Activated gamma-delta T cell treated with anti-CD3 and anti-CD28 coated beads, Interleukin-2, amount 50 U/mL, for 16 hours (primary cell): ENCODE results near the gene SDHC.

Experiments used
- DNase-seq: peaks from one replicate; pipeline ENCODE4 v3.0.0-alpha.2; 2020; ENCODE audit warnings: low read depth

SDHC gene, protein sequence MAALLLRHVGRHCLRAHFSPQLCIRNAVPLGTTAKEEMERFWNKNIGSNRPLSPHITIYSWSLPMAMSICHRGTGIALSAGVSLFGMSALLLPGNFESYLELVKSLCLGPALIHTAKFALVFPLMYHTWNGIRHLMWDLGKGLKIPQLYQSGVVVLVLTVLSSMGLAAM

DNA sequence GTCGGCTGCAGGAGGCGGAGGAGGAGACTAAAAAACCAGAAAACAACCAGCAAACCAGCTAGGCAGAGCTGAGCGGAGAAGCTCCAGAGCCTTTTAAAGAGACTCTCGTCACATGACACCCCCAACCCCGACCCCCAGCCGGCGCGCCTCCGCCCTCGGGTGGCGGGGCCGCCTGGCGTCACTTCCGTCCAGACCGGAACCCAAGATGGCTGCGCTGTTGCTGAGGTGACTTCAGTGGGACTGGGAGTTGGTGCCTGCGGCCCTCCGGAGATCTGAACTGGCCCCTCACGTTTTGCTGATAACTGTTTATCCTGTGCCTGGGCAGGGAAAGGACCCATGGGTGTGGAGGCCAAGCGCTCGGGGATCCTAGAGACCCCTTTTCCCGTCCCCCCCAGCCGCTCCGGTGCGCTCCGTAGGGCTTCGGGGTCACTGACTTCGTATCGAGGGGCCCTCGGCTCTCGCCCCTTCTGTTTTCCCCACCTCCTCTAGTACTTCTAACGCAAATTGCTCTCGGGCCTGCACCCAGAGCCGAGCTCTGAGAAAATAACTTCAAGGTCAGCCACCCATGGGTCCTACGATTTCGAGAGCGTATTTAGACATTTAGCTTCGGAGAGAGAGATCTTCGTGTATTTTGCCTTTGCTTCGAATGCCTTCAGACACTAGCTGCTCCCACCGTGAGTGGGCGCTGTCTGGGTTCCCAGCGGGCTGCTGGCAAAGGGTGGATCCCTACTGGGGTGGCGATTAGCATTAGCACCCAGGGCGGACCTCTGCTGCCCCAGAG lies at the start of gene SDHC:
Gene SDHC (plus strand): TSS at position 181 of the 781 bp plus-strand sequence. CDS start 25 bp downstream, at position 206.
- peak; percentile 87 for DNase-seq

DNA sequence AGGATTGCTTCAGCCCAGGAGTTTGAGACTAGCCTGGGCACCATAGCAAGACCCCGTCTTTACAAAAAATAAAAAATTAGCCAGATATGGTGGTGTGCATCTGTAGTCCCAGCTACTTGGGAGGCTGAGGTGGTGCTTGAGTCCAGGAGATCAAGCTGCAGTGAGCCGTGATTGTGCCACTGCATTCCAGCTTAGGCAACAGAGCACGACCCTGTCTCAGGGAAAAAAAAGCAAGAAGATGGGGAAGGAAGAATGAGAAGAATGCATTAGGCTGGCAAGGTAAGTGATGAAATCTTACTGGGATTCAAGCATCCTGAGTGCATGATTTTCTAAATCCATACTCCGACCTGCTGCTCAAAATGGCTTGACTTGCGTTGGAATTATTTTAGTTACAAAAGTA lies 48.9 kb upstream of the SDHC start:
- no peak for DNase-seq

DNA sequence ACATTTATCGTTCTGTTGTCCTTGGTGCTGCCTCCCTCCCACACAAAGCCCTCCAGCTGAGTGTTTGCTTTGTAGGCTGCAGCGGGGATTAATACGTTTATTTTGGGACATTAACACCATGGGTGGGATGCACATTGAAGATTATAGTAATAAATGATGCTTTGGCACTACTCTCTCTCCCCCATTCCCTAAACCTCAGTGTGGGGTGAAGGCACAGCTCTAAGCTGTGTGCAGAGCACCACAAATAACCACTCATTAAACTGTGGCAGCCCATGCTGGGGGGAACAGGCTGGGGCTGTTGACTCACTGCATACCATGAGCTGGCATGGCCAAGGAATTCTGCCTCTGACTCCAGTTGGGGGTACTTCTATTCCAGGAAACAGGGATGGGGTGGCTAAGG lies 48.0 kb upstream of the SDHC start:
- no peak for DNase-seq

DNA sequence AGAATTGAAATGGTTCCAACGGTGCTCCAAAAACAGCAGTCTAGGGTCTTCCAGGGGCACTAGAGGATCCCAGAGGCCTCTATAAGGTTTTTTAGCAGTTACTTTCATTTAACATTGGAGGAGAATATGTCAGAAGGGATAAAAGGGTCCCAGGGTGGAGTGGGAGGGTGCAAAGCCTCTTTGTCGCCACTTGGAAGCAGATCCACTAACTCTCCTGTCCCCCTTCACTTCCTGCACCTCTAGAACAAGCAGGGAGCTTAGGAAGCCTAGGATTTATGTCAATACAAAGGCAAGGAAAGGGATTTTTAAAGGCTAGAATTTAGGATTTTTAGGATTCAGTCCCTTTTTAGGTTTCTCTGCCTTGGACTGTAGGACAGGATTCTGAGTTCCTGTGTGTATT lies 47.3 kb upstream of the SDHC start:
- no peak for DNase-seq

DNA sequence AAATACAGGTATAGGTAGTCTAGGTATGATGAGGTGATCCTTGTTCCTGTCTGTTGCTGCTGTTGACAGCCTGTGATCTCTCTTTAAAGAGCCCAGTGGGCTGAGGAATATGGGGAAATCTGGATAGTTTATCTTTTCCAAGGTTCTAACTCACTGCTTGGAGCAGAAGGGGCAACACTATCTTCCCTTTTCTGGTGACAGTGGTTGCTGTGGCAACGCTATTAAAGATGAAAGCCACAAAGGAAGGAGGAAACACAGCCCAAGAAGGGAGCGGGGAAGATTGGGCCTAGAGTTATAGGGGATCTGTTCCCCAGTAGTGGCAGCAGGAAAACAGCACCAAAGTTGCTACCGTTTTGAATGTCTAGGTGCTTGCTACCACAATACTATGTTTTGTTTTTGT lies 46.9 kb upstream of the SDHC start:
- no peak for DNase-seq

DNA sequence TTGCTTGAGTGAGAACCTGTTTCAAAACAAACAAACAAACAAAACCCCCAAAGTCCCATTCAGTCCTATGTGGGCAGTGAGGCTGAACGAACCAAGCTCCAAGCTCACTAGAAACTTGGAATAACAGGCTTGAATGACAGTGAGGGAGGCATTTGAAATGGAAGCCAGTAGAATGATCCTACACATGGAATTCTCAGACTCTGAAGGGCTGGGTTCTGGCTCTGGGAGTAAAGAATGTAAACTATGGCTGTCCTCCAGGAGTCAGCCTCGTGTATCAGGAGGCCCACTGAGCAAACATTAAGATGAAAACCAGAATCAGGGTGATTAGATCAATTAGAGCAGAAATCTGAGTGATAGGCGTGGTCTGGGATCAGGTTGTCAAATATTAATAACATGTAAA lies 40.8 kb upstream of the SDHC start:
- DNase-seq, result no peak

DNA sequence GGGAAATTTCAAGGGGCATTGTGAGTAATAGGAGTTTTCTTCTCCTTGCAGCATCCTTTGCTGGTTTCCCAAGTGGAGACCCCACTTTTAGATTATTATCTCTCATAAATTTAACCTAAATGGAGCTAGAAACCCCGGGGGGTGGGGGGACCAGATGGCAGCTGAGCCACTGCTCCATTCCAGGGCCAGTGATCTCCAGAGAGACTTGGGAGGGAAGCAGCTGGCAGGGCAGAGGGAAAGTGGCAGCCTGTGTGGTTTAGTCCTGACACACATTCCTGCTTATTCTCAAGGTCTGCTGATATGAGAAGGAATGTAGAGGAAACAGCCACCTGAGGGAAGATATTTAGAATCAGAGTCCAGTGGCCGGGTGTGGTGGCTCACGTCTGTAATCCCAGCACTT lies 39.3 kb upstream of the SDHC start:
- DNase-seq, result no peak

DNA sequence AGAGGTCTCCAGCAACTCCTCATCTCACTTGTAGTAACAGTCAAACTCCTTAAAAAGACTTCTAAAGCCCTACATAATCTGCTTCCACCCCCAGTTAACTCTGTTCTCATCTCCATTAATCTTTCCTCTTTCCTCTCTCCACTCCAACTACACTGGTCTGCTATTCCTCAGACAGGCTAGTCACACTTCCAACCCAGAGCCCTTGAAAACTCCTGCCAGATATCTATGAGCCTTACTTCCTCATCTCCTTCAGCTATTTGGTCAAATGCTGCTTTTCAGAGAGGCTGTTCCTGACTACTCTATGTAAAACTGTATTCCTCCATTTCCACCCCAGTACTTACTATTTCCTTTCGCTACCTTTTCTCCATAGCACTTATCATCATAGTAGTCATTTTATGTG lies 31.2 kb upstream of the SDHC start:
- DNase-seq, result no peak

DNA sequence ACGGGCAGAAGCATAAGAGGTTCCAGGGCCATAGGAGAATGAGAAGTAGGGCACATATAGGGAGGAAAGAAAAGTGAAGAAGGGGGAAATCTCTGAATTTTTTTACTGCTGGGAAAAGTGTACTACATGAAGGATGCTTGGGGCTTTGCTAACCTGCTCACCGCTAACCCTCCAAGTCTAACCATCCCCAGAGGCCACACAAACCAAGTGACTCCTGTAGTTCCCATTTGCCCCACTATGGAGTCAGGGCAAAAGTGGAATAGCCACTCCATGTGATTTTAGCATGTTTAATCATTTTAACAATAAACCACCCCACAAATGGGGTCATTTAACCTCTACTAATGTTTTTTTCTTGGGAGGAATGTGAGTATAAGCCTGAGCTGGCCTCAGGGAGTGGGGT lies 29.1 kb upstream of the SDHC start:
- no peak for DNase-seq

DNA sequence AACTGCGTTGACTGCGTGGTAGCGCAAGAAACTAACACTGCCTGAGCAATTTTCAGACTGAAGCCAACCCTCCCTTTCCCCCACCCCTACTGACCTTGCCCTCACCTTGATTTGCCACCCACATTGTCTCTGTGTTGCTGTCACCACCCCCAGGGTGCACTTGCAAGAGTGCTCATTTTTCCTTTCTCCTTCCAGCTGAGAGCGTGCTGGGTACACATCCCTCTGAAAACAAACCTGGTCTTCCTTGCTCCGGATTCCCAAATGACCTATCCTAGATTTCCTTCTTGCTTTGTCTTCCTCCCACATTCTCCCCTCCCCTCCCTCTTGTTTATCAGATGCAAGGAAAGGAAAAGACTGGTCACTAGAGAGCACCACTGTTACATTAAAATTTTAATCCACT lies 28.7 kb upstream of the SDHC start:
- no peak for DNase-seq

DNA sequence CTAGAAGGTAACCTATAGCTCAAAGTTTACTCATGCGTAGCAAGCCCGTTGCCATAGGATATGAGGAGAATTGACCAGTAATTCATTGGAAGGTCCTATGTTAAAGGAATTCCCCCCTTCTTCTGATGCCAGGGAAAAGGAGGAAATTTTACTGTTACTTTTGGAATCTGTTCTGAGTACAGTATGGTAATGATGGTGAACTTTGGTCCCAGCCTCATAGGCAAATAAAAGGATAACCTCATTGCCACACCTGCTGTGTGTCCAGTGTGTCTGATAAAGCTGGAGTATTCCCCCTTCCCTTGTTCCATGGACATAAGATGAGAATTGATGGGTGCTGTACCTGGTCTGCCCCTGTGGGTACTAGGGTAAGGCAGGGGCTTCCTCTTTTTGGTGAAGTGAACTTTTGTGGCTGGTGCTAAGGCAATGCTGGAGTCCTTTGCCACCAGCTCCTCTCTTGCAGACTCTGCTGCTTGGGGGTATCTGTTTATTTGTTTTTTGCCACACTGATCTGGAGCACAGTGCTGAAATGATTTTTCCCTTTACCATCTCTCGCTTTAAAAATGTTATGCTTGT lies 26.6 kb upstream of the SDHC start:
- no peak for DNase-seq

DNA sequence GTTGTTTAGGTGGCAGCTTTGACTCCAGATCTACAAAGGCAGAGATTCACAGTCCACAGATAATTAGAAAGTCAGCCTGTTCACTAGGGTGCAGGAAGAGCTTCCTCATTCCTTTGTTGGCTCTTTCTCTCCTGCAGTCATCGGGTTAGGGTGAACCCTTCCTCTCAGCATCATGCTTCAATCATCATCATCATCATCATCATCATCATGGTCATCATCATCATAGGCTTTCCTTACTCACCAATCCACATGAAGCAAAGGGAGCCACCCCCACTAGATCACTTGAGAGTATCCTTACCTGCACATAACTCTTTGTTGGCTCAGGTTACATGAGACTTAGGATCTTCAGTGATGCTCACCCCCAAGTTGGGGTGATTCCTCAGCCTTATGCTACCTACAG lies 23.4 kb upstream of the SDHC start:
- DNase-seq, result no peak

DNA sequence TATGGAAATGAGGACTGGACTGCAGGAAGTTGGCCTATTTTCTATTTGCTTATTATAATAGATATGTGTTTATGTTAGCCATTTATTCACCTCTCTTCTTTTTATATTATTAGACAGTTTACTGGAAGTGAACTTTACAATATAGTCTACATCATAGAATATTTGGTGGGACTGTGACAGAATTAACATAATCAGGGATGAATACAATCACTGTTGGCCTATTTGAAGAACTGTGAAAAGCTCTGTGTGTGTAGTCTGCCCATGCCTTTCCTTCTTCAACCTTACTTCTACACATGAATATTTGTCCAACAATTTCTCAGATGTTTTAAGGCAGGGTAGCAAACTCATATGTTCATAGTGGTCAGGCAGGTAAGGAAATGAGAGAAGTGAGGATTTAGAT lies 16.8 kb upstream of the SDHC start:
- DNase-seq, result no peak

DNA sequence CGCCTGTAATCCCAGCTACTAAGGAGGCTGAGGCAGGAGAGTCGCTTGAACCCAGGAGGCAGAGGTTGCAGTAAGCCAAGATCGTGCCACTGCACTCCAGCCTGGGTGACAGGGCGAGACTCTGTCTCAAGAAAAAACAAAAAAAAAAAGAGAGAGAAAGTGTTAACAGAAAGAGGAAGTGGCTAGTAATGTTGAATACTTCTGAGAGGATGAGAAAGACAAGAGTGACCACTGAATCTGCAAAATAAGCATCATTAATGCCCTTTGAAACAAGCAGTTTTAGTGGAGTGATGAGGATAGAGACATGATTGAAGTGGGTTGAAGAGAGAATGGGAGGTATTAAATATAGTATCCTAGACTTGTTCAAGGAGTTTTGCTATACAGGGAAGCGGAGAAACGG lies 16.1 kb upstream of the SDHC start:
- DNase-seq, result no peak

DNA sequence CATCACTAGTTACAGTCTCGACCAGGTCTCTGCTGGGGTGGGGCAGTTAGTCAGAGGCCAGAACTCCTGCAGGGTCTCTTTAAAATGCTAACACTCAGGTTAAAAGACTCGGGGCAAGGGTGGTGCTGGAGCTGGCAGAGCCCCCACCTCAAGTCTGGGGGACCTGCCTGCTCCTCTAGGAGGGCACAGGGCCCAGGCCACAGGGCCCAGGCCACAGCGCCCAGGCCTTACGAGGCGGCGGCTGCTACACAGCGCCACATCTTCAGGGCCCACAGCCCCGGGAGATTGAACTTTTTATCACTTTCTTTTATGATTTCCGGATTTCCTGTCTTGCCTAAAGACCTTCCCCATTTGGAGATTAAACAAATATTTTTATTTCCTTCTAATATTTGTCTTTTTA lies 14.8 kb upstream of the SDHC start:
- DNase-seq, result no peak

DNA sequence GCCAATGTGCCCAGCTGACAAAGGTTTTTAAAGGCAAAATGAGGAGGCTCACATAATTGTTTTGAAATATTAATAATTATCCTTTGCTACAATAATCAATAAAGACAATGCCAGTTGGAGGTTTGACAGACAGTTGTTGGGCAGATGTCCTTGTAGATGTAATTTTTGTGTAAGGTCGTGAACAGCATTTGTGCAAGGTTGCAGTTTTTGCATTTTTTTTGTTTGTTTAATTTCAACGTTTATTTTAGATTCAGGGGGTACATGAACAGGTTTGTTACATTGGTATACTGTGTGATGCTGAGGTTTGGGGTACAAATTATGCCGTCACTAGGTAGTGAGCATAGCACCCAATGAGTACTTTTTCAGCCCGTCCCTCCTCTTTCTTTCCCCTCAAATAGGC lies 13.7 kb upstream of the SDHC start:
- DNase-seq, result no peak

DNA sequence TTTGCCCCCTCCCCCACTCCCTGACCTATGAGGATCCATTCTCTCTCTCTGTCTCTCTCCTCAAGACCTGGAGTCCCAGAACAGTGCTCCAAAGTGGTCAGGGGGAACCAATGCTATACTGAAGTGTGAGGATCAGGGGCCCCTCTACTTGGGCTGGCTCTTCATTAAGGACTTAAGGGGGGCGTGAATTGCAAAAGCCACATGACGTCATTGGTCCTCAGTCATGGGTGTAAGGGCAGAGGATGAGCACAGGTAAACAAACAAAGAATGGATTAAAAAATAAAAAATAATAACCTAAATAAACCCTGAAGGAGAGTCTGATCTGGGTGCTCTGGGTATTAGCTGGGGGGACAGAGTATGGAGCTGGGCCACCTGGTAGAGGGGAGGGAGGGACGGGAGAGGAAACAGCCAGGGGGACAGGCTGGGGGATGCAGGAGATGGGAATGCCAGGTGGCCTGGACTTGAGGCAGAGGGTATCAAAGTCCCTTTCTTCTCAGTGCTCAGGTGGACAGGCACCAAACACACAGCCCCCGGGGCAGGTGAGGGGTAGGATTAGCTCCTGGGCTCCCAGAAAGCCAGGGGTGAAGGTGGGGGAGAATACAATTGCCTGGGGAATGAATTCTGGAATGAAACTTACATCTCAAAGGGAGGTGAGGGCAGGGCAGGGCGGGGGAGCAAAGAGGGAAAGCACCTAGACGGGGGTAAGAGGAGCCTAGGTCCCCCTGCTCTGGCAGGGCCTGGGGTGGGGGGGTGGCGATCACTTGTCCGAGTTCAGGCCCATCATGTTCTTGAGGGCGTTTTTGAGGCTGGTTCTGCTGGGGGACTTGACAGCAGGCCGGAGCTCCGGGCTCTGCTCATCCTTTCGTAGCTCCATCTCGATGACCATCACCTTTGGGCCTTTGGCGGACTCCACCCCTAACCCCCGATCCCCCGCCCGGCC lies 9.0 kb upstream of the SDHC start:
- DNase-seq, result no peak

DNA sequence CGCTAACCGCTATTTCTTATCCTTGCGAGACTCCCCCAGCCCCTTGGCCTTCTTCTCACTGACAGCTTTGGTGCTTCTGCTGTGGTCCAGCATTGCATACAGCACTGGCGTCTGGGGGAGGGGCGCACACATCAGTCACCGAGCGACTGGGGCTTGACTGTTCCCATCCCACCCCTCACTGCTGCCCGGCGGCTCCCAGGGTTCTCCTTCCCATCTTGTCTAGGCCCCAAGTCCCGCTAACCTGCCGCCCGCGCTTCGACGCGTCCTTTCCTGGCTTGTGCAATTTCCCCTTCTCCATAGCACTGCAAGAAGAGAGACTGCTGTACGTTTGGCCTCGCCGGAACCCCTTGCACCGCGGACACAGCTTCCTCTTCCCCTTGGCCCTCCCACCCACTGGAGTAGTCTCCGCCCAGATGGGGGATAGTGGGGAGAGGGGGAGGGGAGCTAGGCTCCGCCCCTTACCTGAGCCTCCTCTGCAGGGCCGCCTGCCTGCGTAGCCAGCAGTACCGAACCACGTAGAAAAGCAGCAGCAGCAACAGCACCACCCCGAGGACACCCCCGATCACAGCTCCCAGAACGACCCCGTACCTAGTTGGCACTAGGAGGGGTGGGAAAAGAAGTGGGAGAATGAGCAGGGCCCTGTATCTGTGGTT lies 8.2 kb upstream of the SDHC start:
- DNase-seq, result peak; percentile 74

DNA sequence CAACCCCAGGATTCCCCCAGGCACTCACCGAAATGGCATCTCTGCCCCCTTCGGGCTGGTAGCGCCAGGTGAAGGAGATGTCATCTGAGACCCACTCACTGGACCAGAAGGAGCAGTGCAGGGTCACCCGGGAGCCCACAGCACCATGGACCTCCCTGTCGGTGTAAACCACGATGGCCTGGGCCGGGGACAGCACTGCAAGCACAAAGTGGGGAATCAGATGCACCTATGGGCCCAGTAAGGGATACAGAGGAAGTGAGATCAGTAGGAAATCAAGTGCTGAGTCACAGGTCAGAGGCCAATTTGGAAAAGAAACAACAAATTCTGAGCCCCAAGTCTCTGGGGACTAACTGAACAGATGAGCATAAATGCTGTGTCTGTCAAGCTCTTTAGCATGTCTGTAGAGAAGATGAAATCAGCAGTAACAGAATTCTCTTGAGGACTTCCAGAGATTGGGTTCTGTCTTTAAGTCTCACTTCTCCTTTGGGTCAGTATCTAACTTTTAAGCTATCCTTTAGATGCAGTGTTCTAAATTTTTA lies 6.9 kb upstream of the SDHC start:
- DNase-seq, result no peak

DNA sequence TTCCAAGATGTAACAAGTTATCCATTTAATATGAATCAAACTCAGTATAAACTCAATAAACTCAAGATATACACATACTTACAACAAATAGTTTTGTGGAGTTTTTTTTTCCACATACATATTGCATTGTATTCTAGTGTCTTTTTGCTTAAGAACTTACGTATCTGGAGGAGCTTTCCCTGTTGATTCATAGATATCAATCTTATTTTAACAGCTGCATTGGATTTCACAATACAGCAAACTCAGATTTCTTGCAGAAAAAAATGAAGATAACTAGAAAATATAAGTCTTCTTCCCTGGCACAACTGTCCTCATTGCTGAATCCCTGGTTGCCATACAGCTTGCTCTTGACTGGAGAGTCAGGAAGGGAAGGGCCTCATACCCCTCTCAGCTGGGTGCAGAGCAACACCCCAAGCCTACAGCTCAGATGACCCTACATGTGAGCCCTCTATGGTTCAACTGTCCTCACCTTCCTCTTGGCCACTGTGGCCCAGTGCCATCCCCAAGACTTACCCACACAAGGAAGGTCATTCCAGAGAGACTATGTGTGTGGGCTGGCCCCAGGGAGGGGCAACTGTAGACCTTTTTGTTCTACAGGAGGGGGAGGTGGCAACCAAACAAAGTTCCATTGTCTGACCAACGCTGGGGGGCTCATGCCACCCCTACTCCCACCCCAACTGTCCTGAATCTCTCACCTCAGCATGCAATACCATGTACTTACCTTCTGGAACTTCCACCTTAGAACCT lies 6.1 kb upstream of the SDHC start:
- DNase-seq, result no peak

DNA sequence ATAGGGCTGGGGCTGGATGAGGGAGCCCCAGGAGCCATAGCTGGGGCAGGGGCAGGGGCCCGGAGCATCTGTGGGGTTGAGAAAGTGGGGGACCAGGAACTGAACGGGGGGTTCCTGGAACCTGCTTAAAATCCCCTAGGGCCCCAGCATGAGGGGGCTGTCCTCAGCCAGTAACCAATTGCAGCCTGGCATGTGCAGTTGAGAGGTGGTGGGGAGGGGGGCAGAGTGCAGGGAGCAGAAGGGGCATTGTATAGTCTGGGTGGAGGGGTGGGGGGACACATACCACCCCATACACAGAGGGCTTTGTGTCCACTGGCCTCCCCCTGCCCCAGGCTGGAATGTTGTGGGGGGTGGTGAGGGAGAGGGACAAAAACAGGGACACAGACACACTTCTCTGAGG lies 4.3 kb upstream of the SDHC start, which contains the start of gene MPZ:
Gene MPZ (minus strand): TSS at position 101 of the 400 bp plus-strand sequence. CDS start 63 bp downstream, at position 38.
- no peak for DNase-seq
